GM18502 (cell line): ENCODE data around the gene ZNF784.
"Not testable (repeated sequence)": the region's sequence is repeated elsewhere in the genome, so short reads cannot be mapped to it uniquely, and the experiment has no call there.

Experiments
- ATAC-seq: cut with Tn5 transposase; IDR thresholded peaks from one replicate; pipeline ENCODE4 v1.9.1; 2021; ENCODE audit warnings: mild to moderate bottlenecking; ENCODE audit not compliant: unreplicated experiment, poor library complexity

Gene ZNF784

GRCh38 chr19:55590617-55591016 is 33.7 kb downstream of the ZNF784 start:
- ATAC-seq = no peak

- ATAC-seq = no peak
Measured at GRCh38 chr19:55590109-55590508, 34.3 kb downstream of the ZNF784 start.

GRCh38 chr19:55588738-55589137 is 35.6 kb downstream of the ZNF784 start:
- ATAC-seq = no peak

GRCh38 chr19:55586976-55587668 is 37.2 kb downstream of the ZNF784 start:
- peak; percentile 89 for ATAC-seq

GRCh38 chr19:55585658-55586339 is 38.6 kb downstream of the ZNF784 start:
- ATAC-seq = no peak

- ATAC-seq = no peak
Measured at GRCh38 chr19:55584871-55585270, 39.5 kb downstream of the ZNF784 start.

GRCh38 chr19:55583897-55584296 is 40.5 kb downstream of the ZNF784 start:
- ATAC-seq = not testable (repeated sequence)

GRCh38 chr19:55582284-55582683 is 42.1 kb downstream of the ZNF784 start:
- not testable (repeated sequence) for ATAC-seq

GRCh38 chr19:55581823-55582223 is 42.5 kb downstream of the ZNF784 start:
- no peak for ATAC-seq

GRCh38 chr19:55581145-55581822 is 43.1 kb downstream of the ZNF784 start:
- ATAC-seq = peak; percentile 34

GRCh38 chr19:55580628-55581144 is 43.7 kb downstream of the ZNF784 start, which contains the start of gene ZNF579:
ZNF579 (minus strand) TSS chr19:55580848; CDS start chr19:55579639, 1,209 bp downstream.
- peak; percentile 54 for ATAC-seq

- ATAC-seq = peak; percentile 32
Measured at GRCh38 chr19:55579766-55580621, 44.4 kb downstream of the ZNF784 start.

GRCh38 chr19:55578761-55579747 is 45.3 kb downstream of the ZNF784 start:
- no peak for ATAC-seq

- no peak for ATAC-seq
Measured at GRCh38 chr19:55578031-55578760, 46.2 kb downstream of the ZNF784 start.

GRCh38 chr19:55576746-55577145 is 47.6 kb downstream of the ZNF784 start:
- no peak for ATAC-seq

- not testable (repeated sequence) for ATAC-seq
Measured at GRCh38 chr19:55573929-55574328, 50.4 kb downstream of the ZNF784 start.
